ENCODE measurements around the gene SH2B3. TPM values are rescaled to one million over a fixed set of nuclear protein-coding genes. Genes with fewer than 3 reads are reported as not detected.
A peak's percentile ranks its signal among the peaks of the same experiment; 100 is the strongest.

The SH2B3 gene
- total and polyA plus RNA-seq, 8 donors = 2.5 to 21.7 (median 8.8) TPM

DNA sequence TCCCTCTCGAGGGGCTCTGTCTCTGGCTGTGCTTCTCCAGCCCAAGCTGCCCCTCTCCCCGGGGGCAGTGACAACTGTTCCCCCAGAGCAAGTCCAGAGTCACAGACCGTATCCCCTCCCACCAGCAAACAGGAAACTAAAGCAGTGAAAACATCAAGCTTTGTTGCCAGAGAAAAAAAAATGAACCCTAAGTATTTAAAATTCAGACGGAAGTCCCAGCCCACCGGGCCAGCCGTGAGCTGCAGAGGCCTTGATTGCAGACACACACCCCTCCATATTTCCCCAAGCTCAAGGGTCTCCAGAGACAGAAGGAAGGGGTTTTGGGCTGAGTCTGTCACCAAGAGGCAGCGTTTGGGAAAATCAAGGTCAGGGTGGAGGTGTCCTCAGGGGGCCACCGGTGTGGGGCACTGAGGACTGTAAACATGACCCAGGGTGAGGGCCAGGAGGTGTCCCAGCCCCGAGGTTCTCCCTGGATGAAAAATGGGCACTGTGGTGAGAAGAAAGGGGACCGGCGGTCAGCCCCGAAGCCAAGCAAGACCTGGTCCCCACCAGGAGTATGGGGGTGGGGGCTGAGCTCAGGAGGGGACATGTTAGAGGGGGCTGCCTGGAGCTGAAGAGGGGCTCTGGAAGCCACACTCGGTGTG lies 44.5 kb upstream of the SH2B3 start:
- no peaks in the 10 kb centered on the region for H3K9me3 ChIP-seq
- no peak overlapping the region for H3K4me3 ChIP-seq
- no peak for DNase-seq
- H3K36me3 ChIP-seq = peaks cover 3 to 50% (median 45%) of the 10 kb centered on the region in 4 donors
- no peaks in the 10 kb centered on the region for H3K27me3 ChIP-seq
- peak overlapping the region in 2 of 5 donors; percentile 47 to 51 for H3K27ac ChIP-seq
- intact Hi-C loops (cut with DNase I; ENCODE audit: low total_unique reads) = no loop called here
- H3K4me1 ChIP-seq = peaks cover 20 to 60% (median 30%) of the 10 kb centered on the region in 4 donors
- TF ChIP-seq POLR2A (IDR thresholded peaks at IDR 0.05) = no peak
- no peak for TF ChIP-seq EP300 (IDR thresholded peaks at IDR 0.05)
- no peak for TF ChIP-seq CTCF (IDR thresholded peaks at IDR 0.05)
- no peak for TF ChIP-seq POLR2AphosphoS5 (IDR thresholded peaks at IDR 0.05)
- 55 to 58% (median 57%) methylated on average over 12 to 13 of the region's 13 CpGs for WGBS, 5 donors

GRCh38 chr12:111361717-111362576 lies 43.8 kb upstream of the SH2B3 start:
- H3K4me1 ChIP-seq = peaks cover 26 to 66% (median 37%) of the 10 kb centered on the region in 4 donors
- H3K27ac ChIP-seq = peak overlapping the region; percentile 1 to 51 (median 47)
- intact Hi-C loops (cut with DNase I; ENCODE audit: low total_unique reads) = no loop called here
- WGBS, 5 donors = 45 to 67% (median 55%) methylated on average over 11 to 18 of the region's 18 CpGs
- no peaks in the 10 kb centered on the region for H3K9me3 ChIP-seq
- H3K27me3 ChIP-seq = no peaks in the 10 kb centered on the region
- H3K4me3 ChIP-seq = no peak overlapping the region
- TF ChIP-seq EP300 (IDR thresholded peaks at IDR 0.05) (no peak), POLR2AphosphoS5 (IDR thresholded peaks at IDR 0.05) (peak in 1 of 3 donors; percentile 13), CTCF (IDR thresholded peaks at IDR 0.05) (no peak), POLR2A (IDR thresholded peaks at IDR 0.05) (no peak)
- peaks cover 3 to 54% (median 47%) of the 10 kb centered on the region in 4 donors for H3K36me3 ChIP-seq
- DNase-seq = peak in 1 of 2 donors; percentile 85

GRCh38 chr12:111362687-111363475 lies 42.8 kb upstream of the SH2B3 start:
- H3K9me3 ChIP-seq = no peaks in the 10 kb centered on the region
- DNase-seq = no peak
- H3K27me3 ChIP-seq = no peaks in the 10 kb centered on the region
- peaks cover 36 to 76% (median 46%) of the 10 kb centered on the region in 4 donors for H3K4me1 ChIP-seq
- no peak overlapping the region for H3K4me3 ChIP-seq
- intact Hi-C loops (cut with DNase I; ENCODE audit: low total_unique reads) = no loop called here
- H3K36me3 ChIP-seq = peaks cover 3 to 54% (median 47%) of the 10 kb centered on the region in 4 donors
- 92 to 97% (median 94%) methylated on average over 18 to 59 of the region's 59 CpGs for WGBS, 5 donors
- peak overlapping the region in 4 of 5 donors; percentile 30 to 51 (median 47) for H3K27ac ChIP-seq
- no peak for TF ChIP-seq POLR2AphosphoS5 (IDR thresholded peaks at IDR 0.05)
- no peak for TF ChIP-seq CTCF (IDR thresholded peaks at IDR 0.05)

DNA sequence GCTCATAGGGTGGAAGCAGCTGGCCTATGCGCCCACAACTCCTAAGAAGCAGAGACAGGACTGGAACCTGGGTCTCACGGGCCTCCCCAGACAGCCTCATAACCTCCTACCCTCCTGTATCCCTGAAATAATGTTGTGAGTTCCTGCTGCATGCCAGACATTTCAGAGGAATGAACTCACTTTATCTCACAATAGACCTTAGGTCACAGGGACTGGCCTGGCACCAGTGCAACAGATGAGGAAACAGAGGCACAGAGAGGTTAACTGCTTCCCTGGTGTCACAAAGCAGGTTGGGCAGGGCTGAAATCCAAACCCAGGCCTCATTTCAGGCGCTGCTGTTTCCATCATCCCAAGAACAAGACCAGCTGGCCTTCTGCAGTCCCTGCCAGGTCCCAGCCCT lies 42.1 kb upstream of the SH2B3 start:
- H3K27ac ChIP-seq = no peak overlapping the region
- no peaks in the 10 kb centered on the region for H3K9me3 ChIP-seq
- peaks cover 41 to 81% (median 52%) of the 10 kb centered on the region in 4 donors for H3K4me1 ChIP-seq
- DNase-seq = no peak
- no peaks in the 10 kb centered on the region for H3K27me3 ChIP-seq
- WGBS, 5 donors = 72 to 77% (median 75%) methylated on average over 3 of the region's 3 CpGs
- intact Hi-C loops (cut with DNase I; ENCODE audit: low total_unique reads) = no loop called here
- H3K4me3 ChIP-seq = no peak overlapping the region
- TF ChIP-seq CTCF (IDR thresholded peaks at IDR 0.05) = no peak
- TF ChIP-seq POLR2A (IDR thresholded peaks at IDR 0.05) = no peak
- TF ChIP-seq EP300 (IDR thresholded peaks at IDR 0.05) = no peak
- TF ChIP-seq POLR2AphosphoS5 (IDR thresholded peaks at IDR 0.05) = no peak
- H3K36me3 ChIP-seq = peaks cover 3 to 54% (median 47%) of the 10 kb centered on the region in 4 donors
